Natural killer cell (primary cell): ENCODE measurements around the gene TTLL11. TPM values are rescaled to one million over a fixed set of nuclear protein-coding genes. Genes with fewer than 3 reads are reported as not detected.

ENCODE experiments used
- ATAC-seq, 3 donors: fragments of 150-1000 bp in 2 of 3; fragments of 200-7000 bp in 1 of 3; cut with Tn5 transposase; 1 replicate in 1 of 3; 2 replicates in 2 of 3; pipeline ENCODE4 v1.10.0; 2021; ENCODE audit warnings: mild to moderate bottlenecking in 2 of 3, moderate library complexity in 2 of 3
- DNase-seq, 2 donors: peaks; one replicate each; pipeline versions ENCODE4 v3.0.0 to v3.0.0-alpha.2; 2013 to 2021; ENCODE audit warnings: mixed read lengths in 1 of 2
- H3K27ac ChIP-seq: one replicate; pipeline ENCODE4 v1.5.1; 2013; ENCODE audit warnings: mild to moderate bottlenecking, low read length
- H3K27me3 ChIP-seq: one replicate; pipeline ENCODE4 v1.6.1; 2013; ENCODE audit warnings: low read length; ENCODE audit not compliant: control insufficient read depth, insufficient read depth
- H3K36me3 ChIP-seq: one replicate; pipeline ENCODE4 v1.6.1; 2013; ENCODE audit warnings: low read length; ENCODE audit not compliant: control insufficient read depth, insufficient read depth
- H3K4me1 ChIP-seq: one replicate; pipeline ENCODE4 v1.6.1; 2013; ENCODE audit warnings: low read length; ENCODE audit not compliant: control insufficient read depth, insufficient read depth
- H3K4me3 ChIP-seq: one replicate; pipeline ENCODE4 v1.5.1; 2013; ENCODE audit warnings: low read length
- H3K9me3 ChIP-seq: one replicate; pipeline ENCODE4 v1.6.1; 2013; ENCODE audit warnings: low read length; ENCODE audit not compliant: control insufficient read depth, insufficient read depth
- H3K27ac Mint-ChIP-seq, 2 donors: one replicate each; pipeline ENCODE4 v1.8.0; 2022; ENCODE audit warnings: mild to moderate bottlenecking in 2 of 2, mixed read lengths in 2 of 2, moderate library complexity in 1 of 2
- H3K27me3 Mint-ChIP-seq, 2 donors: one replicate each; pipeline ENCODE4 v1.8.0; 2022; ENCODE audit warnings: low read depth in 2 of 2, mixed read lengths in 2 of 2
- H3K36me3 Mint-ChIP-seq: one replicate; pipeline ENCODE4 v1.8.0; 2022; ENCODE audit warnings: mixed read lengths
- H3K4me1 Mint-ChIP-seq, 2 donors: one replicate each; pipeline ENCODE4 v1.8.0; 2022; ENCODE audit warnings: mixed read lengths in 2 of 2
- H3K4me3 Mint-ChIP-seq: one replicate; pipeline ENCODE4 v1.8.0; 2022; ENCODE audit warnings: mild to moderate bottlenecking, moderate library complexity, mixed read lengths
- H3K9me3 Mint-ChIP-seq, 2 donors: one replicate each; pipeline ENCODE4 v1.8.0; 2022; ENCODE audit warnings: mixed read lengths in 2 of 2
- WGBS: methylation state at CpG from one replicate; pipeline ENCODE4 v1.1.7; 2013; ENCODE audit warnings: missing lambda C conversion rate; ENCODE audit not compliant: insufficient coverage; 5-methylcytosine and 5-hydroxymethylcytosine counted together
- intact Hi-C: fragments of 100-400 bp; cut with micrococcal nuclease; formaldehyde crosslinking; loops from one replicate; pipeline ENCODE4 v1.14.2; 2022
- total RNA-seq, 4 donors: library from RNA; stranded (reverse); fragments of 120-200 nt in 1 of 4; gene quantifications; one replicate each; pipeline versions ENCODE4 v1.2.3 to v1.2.4, GENCODE V29; 2013 to 2022
- TF ChIP-seq, protein P1 (sequence below): fragments of 200-600 bp; IDR thresholded peaks from one replicate; pipeline ENCODE4 v1.8.0; 2022; ENCODE audit warnings: antibody characterized with exemption

Gene TTLL11
- total RNA-seq, 3 donors from 2014 or later (not counting 1 experiment from before 2014, with no cell fraction given): 3.4 to 4.6 (median 3.6) TPM

DNA sequence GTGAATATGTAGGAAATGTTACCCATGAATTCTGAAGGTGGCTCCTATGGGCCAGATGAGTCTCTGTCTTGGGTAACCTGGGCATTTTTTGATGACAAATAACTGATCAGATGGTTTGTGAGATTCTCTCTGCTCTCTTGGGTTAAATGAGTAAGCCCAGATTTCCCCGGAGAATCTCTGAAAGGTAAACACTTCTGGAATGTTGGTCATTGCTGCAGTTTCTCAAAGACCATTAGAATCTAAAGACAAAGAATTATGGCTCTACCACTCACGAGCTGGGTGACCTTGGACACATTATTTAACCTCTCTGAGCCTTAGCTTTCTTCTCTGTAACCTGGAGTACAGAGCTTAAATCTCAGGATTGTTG, 250.5 kb downstream of the TTLL11 start:
- Mint-ChIP-seq H3K27me3 (peaks cover 8 to 21% of the 10 kb centered on the region in 2 donors), H3K27ac (no peak overlapping the region), H3K9me3 (no peaks in the 10 kb centered on the region), H3K4me1 (no peaks in the 10 kb centered on the region), H3K4me3 (no peak overlapping the region), H3K36me3 (peaks cover 9% of the 10 kb centered on the region)
- H3K27ac ChIP-seq: no peak overlapping the region
- intact Hi-C loops: no loop called here
- no peak overlapping the region for H3K4me3 ChIP-seq
- DNase-seq: no peak
- H3K9me3 ChIP-seq: no peaks in the 10 kb centered on the region
- TF ChIP-seq, protein P1, sequence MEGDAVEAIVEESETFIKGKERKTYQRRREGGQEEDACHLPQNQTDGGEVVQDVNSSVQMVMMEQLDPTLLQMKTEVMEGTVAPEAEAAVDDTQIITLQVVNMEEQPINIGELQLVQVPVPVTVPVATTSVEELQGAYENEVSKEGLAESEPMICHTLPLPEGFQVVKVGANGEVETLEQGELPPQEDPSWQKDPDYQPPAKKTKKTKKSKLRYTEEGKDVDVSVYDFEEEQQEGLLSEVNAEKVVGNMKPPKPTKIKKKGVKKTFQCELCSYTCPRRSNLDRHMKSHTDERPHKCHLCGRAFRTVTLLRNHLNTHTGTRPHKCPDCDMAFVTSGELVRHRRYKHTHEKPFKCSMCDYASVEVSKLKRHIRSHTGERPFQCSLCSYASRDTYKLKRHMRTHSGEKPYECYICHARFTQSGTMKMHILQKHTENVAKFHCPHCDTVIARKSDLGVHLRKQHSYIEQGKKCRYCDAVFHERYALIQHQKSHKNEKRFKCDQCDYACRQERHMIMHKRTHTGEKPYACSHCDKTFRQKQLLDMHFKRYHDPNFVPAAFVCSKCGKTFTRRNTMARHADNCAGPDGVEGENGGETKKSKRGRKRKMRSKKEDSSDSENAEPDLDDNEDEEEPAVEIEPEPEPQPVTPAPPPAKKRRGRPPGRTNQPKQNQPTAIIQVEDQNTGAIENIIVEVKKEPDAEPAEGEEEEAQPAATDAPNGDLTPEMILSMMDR: no peak
- H3K27me3 ChIP-seq: no peaks in the 10 kb centered on the region
- H3K4me1 ChIP-seq: no peaks in the 10 kb centered on the region
- ATAC-seq: no peak
- WGBS: 84% methylated on average over 2 of the region's 2 CpGs
- no peaks in the 10 kb centered on the region for H3K36me3 ChIP-seq

- H3K4me1 Mint-ChIP-seq: no peaks in the 10 kb centered on the region
- WGBS: 92% methylated on average over 10 of the region's 10 CpGs
- TF ChIP-seq, protein P1: no peak
- peaks cover 8 to 21% of the 10 kb centered on the region in 2 donors for H3K27me3 Mint-ChIP-seq
- Histone ChIP-seq H3K27me3 (no peaks in the 10 kb centered on the region), H3K36me3 (no peaks in the 10 kb centered on the region), H3K4me3 (no peak overlapping the region), H3K9me3 (no peaks in the 10 kb centered on the region), H3K4me1 (no peaks in the 10 kb centered on the region), H3K27ac (no peak overlapping the region)
- H3K9me3 Mint-ChIP-seq: no peaks in the 10 kb centered on the region
- intact Hi-C loops: no loop called here
- ATAC-seq (no peak), DNase-seq (no peak)
- H3K27ac Mint-ChIP-seq: no peak overlapping the region
- peaks cover 9% of the 10 kb centered on the region for H3K36me3 Mint-ChIP-seq
- no peak overlapping the region for H3K4me3 Mint-ChIP-seq
Measured at GRCh38 chr9:121841771-121842611, 251.1 kb downstream of the TTLL11 start.

DNA sequence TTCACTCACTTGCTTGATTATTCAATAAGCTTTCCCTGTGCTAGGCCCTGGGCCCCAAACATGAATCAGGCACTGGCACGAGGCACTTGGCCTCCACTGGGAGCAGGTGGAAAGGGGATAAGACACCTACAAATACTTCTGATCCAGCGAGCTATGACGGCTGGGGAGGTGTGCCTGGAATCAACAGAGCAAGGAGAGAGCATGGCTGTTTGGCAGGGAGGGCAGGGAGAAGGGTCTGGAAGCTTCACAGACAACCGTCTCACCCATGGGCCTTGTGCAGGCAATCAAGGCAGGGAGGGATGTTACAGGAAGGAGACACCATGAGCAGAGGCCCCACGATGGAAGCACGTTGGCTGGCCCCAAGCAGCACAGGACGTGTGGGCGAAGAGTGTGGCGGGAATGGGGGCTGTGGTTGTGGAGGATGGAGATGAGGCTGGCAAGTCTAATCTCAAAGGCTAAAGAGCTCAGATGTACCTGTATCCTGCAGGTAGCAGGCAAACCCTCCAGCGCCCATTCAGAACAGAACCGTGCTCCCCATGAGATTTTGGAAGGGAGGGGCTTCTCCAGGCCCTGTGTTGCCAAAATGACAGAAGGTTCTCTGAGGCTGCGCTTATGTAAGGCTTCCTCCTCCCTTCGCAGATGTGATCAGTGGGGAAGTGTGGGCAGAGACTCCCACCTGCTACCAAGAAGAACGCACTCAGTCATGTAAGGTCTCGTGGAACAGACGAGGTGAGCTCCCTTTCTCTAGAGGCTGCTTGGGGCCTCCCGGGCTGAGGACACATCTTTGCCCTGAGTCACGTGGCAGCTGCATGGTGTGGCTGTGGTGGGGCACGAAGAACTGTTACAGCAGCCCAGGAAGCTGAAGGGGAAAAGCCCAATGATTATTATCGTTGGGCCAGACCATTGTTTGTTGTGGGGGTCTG, 252.0 kb downstream of the TTLL11 start:
- DNase-seq: no peak

More for the DNA sequence above, 252.0 kb downstream of the TTLL11 start:
- Histone ChIP-seq H3K27me3 (no peaks in the 10 kb centered on the region), H3K4me3 (no peak overlapping the region), H3K9me3 (no peaks in the 10 kb centered on the region), H3K27ac (no peak overlapping the region), H3K36me3 (no peaks in the 10 kb centered on the region), H3K4me1 (no peaks in the 10 kb centered on the region)
- Mint-ChIP-seq H3K4me1 (no peaks in the 10 kb centered on the region), H3K27me3 (peaks cover 8 to 21% of the 10 kb centered on the region in 2 donors), H3K9me3 (no peaks in the 10 kb centered on the region), H3K4me3 (no peak overlapping the region), H3K36me3 (peaks cover 9% of the 10 kb centered on the region), H3K27ac (no peak overlapping the region)
- TF ChIP-seq, protein P1: no peak
- intact Hi-C loops: no loop called here
- WGBS: 76% methylated on average over 20 of the region's 20 CpGs
- ATAC-seq: no peak
